Measurements from ENCODE around the gene NT5C2.

Gene NT5C2

GRCh38 chr10:103120977-103121735, 71.9 kb downstream of the NT5C2 start:
- DNase-seq, result no peak

- no peak for DNase-seq
Measured at GRCh38 chr10:103120546-103120945, 72.5 kb downstream of the NT5C2 start.

GRCh38 chr10:103117247-103117646, 75.8 kb downstream of the NT5C2 start:
- no peak for DNase-seq

GRCh38 chr10:103114876-103115275, 78.2 kb downstream of the NT5C2 start:
- DNase-seq, result no peak

- no peak for DNase-seq
Measured at GRCh38 chr10:103111918-103112877, 80.9 kb downstream of the NT5C2 start.

- DNase-seq, result no peak
Measured at GRCh38 chr10:103111031-103111917, 81.8 kb downstream of the NT5C2 start.

- no peak for DNase-seq
Measured at GRCh38 chr10:103110407-103110806, 82.7 kb downstream of the NT5C2 start.

GRCh38 chr10:103109821-103110220, 83.3 kb downstream of the NT5C2 start:
- DNase-seq, result no peak

GRCh38 chr10:103106539-103106938, 86.5 kb downstream of the NT5C2 start:
- DNase-seq, result no peak

- no peak for DNase-seq
Measured at GRCh38 chr10:103105462-103105861, 87.6 kb downstream of the NT5C2 start.

- no peak for DNase-seq
Measured at GRCh38 chr10:103104721-103105120, 88.4 kb downstream of the NT5C2 start.

GRCh38 chr10:103103989-103104388, 89.1 kb downstream of the NT5C2 start:
- no peak for DNase-seq

- no peak for DNase-seq
Measured at GRCh38 chr10:103102195-103102594, 90.9 kb downstream of the NT5C2 start.

- no peak for DNase-seq
Measured at GRCh38 chr10:103100620-103101019, 92.5 kb downstream of the NT5C2 start.

GRCh38 chr10:103098240-103098639, 94.8 kb downstream of the NT5C2 start:
- DNase-seq, result no peak

- no peak for DNase-seq
Measured at GRCh38 chr10:103096130-103096529, 96.9 kb downstream of the NT5C2 start.

- no peak for DNase-seq
Measured at GRCh38 chr10:103095005-103095404, 98.1 kb downstream of the NT5C2 start.

- no peak for DNase-seq
Measured at GRCh38 chr10:103090911-103091310, 102.2 kb downstream of the NT5C2 start.

GRCh38 chr10:103089493-103089892, 103.6 kb downstream of the NT5C2 start:
- no peak for DNase-seq

GRCh38 chr10:103086799-103087198, 106.3 kb downstream of the NT5C2 start:
- no peak for DNase-seq

- no peak for DNase-seq
Measured at GRCh38 chr10:103086261-103086660, 106.8 kb downstream of the NT5C2 start.

GRCh38 chr10:103083977-103084320, 109.1 kb downstream of the NT5C2 start:
- no peak for DNase-seq

Measured in NCI-H1092 treated with DMSO at 0.1 percent for 48 hours (cell line).